ENCODE results near the gene NSD2.

DNA sequence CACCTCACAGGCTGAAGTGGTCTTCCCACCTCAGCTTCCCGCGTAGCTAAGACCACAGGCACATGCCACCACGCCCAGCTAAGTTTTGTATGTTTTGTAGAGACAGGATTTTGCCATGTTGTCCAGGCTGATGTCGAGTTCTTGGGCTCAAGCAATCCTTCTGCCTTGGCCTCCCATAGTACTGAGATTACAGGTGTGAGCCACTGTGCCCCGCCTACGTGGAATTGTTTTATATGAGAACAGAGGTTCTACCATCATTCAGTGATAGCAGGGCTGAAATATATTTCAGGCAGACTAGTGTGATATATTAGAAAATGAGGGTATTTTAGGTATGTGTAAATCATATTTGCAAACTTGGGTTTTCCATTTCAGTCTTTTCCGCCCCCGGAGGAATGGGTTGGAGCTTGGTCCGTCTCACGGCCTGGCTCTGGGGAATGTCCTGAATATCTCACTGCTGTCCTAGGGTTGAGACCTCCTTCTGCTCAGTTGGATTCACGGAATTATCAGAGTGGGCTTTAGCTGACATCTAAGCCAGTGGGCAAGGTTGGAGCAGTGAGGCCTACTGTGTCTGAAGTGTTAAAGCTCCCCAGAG, 19.9 kb downstream of the NSD2 start:
- no peak for TF ChIP-seq CTCF (tag by site-specific recombination; IDR thresholded peaks at IDR 0.05)
- TF ChIP-seq ZBTB8A (tag by site-specific recombination; IDR thresholded peaks at IDR 0.05): no peak
- TF ChIP-seq ZNF341 (tag by site-specific recombination; IDR thresholded peaks at IDR 0.05; ENCODE audit: low read depth): no peak
- no peak for TF ChIP-seq ZNF404 (tag by site-specific recombination; IDR thresholded peaks at IDR 0.05)
- no peak for TF ChIP-seq ZNF274 (IDR thresholded peaks at IDR 0.05; ENCODE audit: low read length)
- no peak for TF ChIP-seq ZNF274 (tag by site-specific recombination; IDR thresholded peaks at IDR 0.05; ENCODE audit: borderline replicate concordance)
- no peak for TF ChIP-seq YY1 (tag by site-specific recombination; IDR thresholded peaks at IDR 0.05)
